HTERT RPE-1 (cell line): ENCODE data around the gene ATP8A1.
"Not testable (repeated sequence)": the region's sequence is repeated elsewhere in the genome, so short reads cannot be mapped to it uniquely, and the experiment has no call there.

Experiments used
- in situ Hi-C: fragments of 300-500 bp; cut with MboI; formaldehyde crosslinking; loops from 4 replicates; pipeline ENCODE4 v1.14.3; 2020; ENCODE audit warnings: low sequenced_read_pairs

ATP8A1 gene

GRCh38 chr4:42390622-42391354 is 266.1 kb downstream of the ATP8A1 start:
- in situ Hi-C loops: no loop called here

GRCh38 chr4:42385516-42385915 is 271.4 kb downstream of the ATP8A1 start:
- in situ Hi-C loops: no loop called here

- in situ Hi-C loops: no loop called here
These were observed 275.2 kb downstream of the ATP8A1 start for GRCh38 chr4:42381666-42382065.

- in situ Hi-C loops: no loop called here
These were observed 279.4 kb downstream of the ATP8A1 start for GRCh38 chr4:42377497-42377896.

GRCh38 chr4:42372303-42372702 is 284.6 kb downstream of the ATP8A1 start:
- in situ Hi-C loops: not testable (repeated sequence)

GRCh38 chr4:42371305-42372252 is 285.3 kb downstream of the ATP8A1 start:
- in situ Hi-C loops: no loop called here

GRCh38 chr4:42369489-42369888 is 287.4 kb downstream of the ATP8A1 start:
- in situ Hi-C loops: no loop called here

GRCh38 chr4:42366959-42367358 is 289.9 kb downstream of the ATP8A1 start:
- in situ Hi-C loops: no loop called here

- in situ Hi-C loops: no loop called here
These were observed 292.4 kb downstream of the ATP8A1 start for GRCh38 chr4:42364266-42365053.

- in situ Hi-C loops: no loop called here
These were observed 293.3 kb downstream of the ATP8A1 start for GRCh38 chr4:42363614-42364013.

GRCh38 chr4:42362591-42362990 is 294.3 kb downstream of the ATP8A1 start:
- in situ Hi-C loops: no loop called here

- in situ Hi-C loops: no loop called here
These were observed 295.4 kb downstream of the ATP8A1 start for GRCh38 chr4:42361456-42361855.

- in situ Hi-C loops: no loop called here
These were observed 296.6 kb downstream of the ATP8A1 start for GRCh38 chr4:42360256-42360669.

- in situ Hi-C loops: no loop called here
These were observed 297.2 kb downstream of the ATP8A1 start for GRCh38 chr4:42359711-42360110.
